Astrocyte (in vitro differentiated cells and primary cell): ENCODE measurements around the gene SZRD1. TPM values are rescaled to one million over a fixed set of nuclear protein-coding genes. Genes with fewer than 3 reads are reported as not detected.

Source experiments
- DNase-seq: peaks from one replicate; pipeline ENCODE4 v3.0.0-alpha.2; 2010; ENCODE audit warnings: low read depth
- FAIRE-seq: peaks from 2 replicates; lab custom pipeline; 2011; peaks lifted over from hg19 to GRCh38; lab: Jason Lieb, UNC
- H2AFZ ChIP-seq: 2 replicates; pipeline ENCODE4 v1.6.0; 2012; ENCODE audit warnings: low read depth, low read length, inconsistent platforms
- H3K27ac ChIP-seq: 2 replicates; pipeline ENCODE4 v1.5.1; 2011; ENCODE audit warnings: low read depth, low read length, inconsistent platforms
- H3K27me3 ChIP-seq: 2 replicates; pipeline ENCODE4 v1.6.0; 2011; ENCODE audit warnings: low read length, inconsistent platforms; ENCODE audit not compliant: insufficient read depth
- H3K36me3 ChIP-seq: 2 replicates; pipeline ENCODE4 v1.5.1; 2011; ENCODE audit warnings: low read length, inconsistent platforms; ENCODE audit not compliant: insufficient read depth
- H3K4me1 ChIP-seq: 2 replicates; pipeline ENCODE4 v1.5.1; 2011; ENCODE audit warnings: low read length, inconsistent platforms; ENCODE audit not compliant: insufficient read depth
- H3K4me2 ChIP-seq: 2 replicates; pipeline ENCODE4 v1.6.0; 2012; ENCODE audit warnings: low read length, inconsistent platforms
- H3K4me3 ChIP-seq: 2 replicates; pipeline ENCODE4 v1.5.1; 2011; ENCODE audit warnings: low read depth, mild to moderate bottlenecking, low read length, inconsistent platforms; ENCODE audit not compliant: insufficient read depth
- H3K79me2 ChIP-seq: 2 replicates; pipeline ENCODE4 v1.6.0; 2012; ENCODE audit warnings: mild to moderate bottlenecking, low read length, inconsistent platforms; ENCODE audit not compliant: insufficient read depth
- H3K9ac ChIP-seq: 2 replicates; pipeline ENCODE4 v1.6.0; 2012; ENCODE audit warnings: mild to moderate bottlenecking, low read length, inconsistent platforms
- H3K9me3 ChIP-seq: 2 replicates; pipeline ENCODE4 v1.5.1; 2012; ENCODE audit warnings: low read depth, mild to moderate bottlenecking, low read length, inconsistent platforms; ENCODE audit not compliant: insufficient read depth
- H4K20me1 ChIP-seq: 2 replicates; pipeline ENCODE4 v1.6.0; 2012; ENCODE audit warnings: low read length, inconsistent platforms; ENCODE audit not compliant: insufficient read depth
- H3K27ac Mint-ChIP-seq: one replicate; pipeline ENCODE4 v1.8.0; 2021; ENCODE audit warnings: mild to moderate bottlenecking, mixed read lengths; ENCODE audit not compliant: unreplicated experiment
- H3K27me3 Mint-ChIP-seq: one replicate; pipeline ENCODE4 v1.8.0; 2021; ENCODE audit warnings: low read depth, mixed read lengths; ENCODE audit not compliant: unreplicated experiment
- H3K36me3 Mint-ChIP-seq: one replicate; pipeline ENCODE4 v1.8.0; 2021; ENCODE audit warnings: low read depth, mixed read lengths; ENCODE audit not compliant: unreplicated experiment
- H3K4me1 Mint-ChIP-seq: one replicate; pipeline ENCODE4 v1.8.0; 2021; ENCODE audit warnings: low read depth, mixed read lengths; ENCODE audit not compliant: unreplicated experiment
- H3K4me3 Mint-ChIP-seq: one replicate; pipeline ENCODE4 v1.8.0; 2021; ENCODE audit warnings: mild to moderate bottlenecking, moderate library complexity, mixed read lengths; ENCODE audit not compliant: unreplicated experiment
- H3K9me3 Mint-ChIP-seq: one replicate; pipeline ENCODE4 v1.8.0; 2021; ENCODE audit warnings: mild to moderate bottlenecking, mixed read lengths; ENCODE audit not compliant: unreplicated experiment
- CTCF ChIP-seq: IDR thresholded peaks from 2 replicates; pipeline ENCODE4 v1.5.1; 2011; ENCODE audit warnings: low read depth, mild to moderate bottlenecking, inconsistent platforms, low read length, moderate library complexity; ENCODE audit not compliant: insufficient read depth
- EZH2 ChIP-seq: IDR thresholded peaks from 2 replicates; pipeline ENCODE4 v1.6.1; 2012; ENCODE audit warnings: mild to moderate bottlenecking, low read length, inconsistent platforms; ENCODE audit not compliant: insufficient read depth
- total RNA-seq: library from RNA; stranded (reverse); gene quantifications from 2 replicates; pipeline ENCODE4 v1.2.1, GENCODE V29; 2021

The SZRD1 gene
- total RNA-seq, 1 donor from 2014 or later, result 165 TPM

- Histone ChIP-seq H3K4me1 (no peaks in the 10 kb centered on the region), H3K79me2 (peaks cover 74% of the 10 kb centered on the region), H3K36me3 (peaks cover 42% of the 10 kb centered on the region), H3K9me3 (no peaks in the 10 kb centered on the region), H3K27ac (no peak overlapping the region), H3K4me2 (no peak overlapping the region), H3K4me3 (no peak overlapping the region), H3K27me3 (no peaks in the 10 kb centered on the region), H3K9ac (no peak overlapping the region), H2AFZ (no peak overlapping the region), H4K20me1 (peaks cover 74% of the 10 kb centered on the region)
- H3K27ac Mint-ChIP-seq, result no peak overlapping the region
- H3K4me1 Mint-ChIP-seq, result peaks cover 4% of the 10 kb centered on the region
- FAIRE-seq (no peak), DNase-seq (no peak)
- no peak overlapping the region for H3K4me3 Mint-ChIP-seq
- no peak for TF ChIP-seq EZH2
- no peak for TF ChIP-seq CTCF
- H3K9me3 Mint-ChIP-seq, result no peaks in the 10 kb centered on the region
- H3K36me3 Mint-ChIP-seq, result peaks cover 25% of the 10 kb centered on the region
- no peaks in the 10 kb centered on the region for H3K27me3 Mint-ChIP-seq
Observed at GRCh38 chr1:16446116-16446515, 79.1 kb downstream of the SZRD1 start.

DNA sequence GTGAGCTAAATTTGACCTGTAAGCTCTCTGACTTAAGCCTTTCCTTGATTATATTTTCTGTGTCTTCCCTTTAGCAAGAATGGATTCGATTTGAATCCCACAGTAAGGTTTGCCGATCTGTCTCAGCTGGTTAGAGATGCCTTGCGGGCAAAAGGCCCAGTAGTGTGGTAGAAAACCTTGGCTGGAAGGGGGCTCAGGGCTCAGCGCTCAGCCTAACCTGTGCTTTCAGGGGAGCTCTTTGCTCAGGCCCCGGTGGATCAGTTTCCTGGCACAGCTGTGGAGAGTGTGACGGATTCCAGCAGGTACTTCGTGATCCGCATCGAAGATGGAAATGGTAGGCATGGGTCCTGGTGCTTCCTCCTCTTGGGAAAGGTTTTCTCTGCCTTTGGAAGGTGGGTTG is 80.6 kb downstream of the SZRD1 start:
- Histone ChIP-seq H3K4me2 (no peak overlapping the region), H3K4me1 (no peaks in the 10 kb centered on the region), H3K9ac (no peak overlapping the region), H3K27me3 (no peaks in the 10 kb centered on the region), H3K79me2 (peaks cover 68% of the 10 kb centered on the region), H3K9me3 (no peaks in the 10 kb centered on the region), H2AFZ (no peak overlapping the region), H3K27ac (no peak overlapping the region), H3K36me3 (peaks cover 50% of the 10 kb centered on the region), H4K20me1 (peaks cover 79% of the 10 kb centered on the region), H3K4me3 (no peak overlapping the region)
- Mint-ChIP-seq H3K9me3 (no peaks in the 10 kb centered on the region), H3K36me3 (peaks cover 34% of the 10 kb centered on the region), H3K27ac (no peak overlapping the region), H3K4me1 (peaks cover 8% of the 10 kb centered on the region), H3K4me3 (no peak overlapping the region), H3K27me3 (no peaks in the 10 kb centered on the region)
- TF ChIP-seq EZH2 (no peak), CTCF (no peak)
- no peak for DNase-seq
- FAIRE-seq, result no peak

Other genes with a start within 250 kb of the SZRD1 start
- gene EPHA2, start 211.2 kb upstream of the SZRD1 start, total RNA-seq, result 117 and 140 TPM in 2 replicates
- 5.7 and 7.4 TPM in 2 replicates for gene ARHGEF19, start 154.6 kb upstream of the SZRD1 start, total RNA-seq
- 8.2 and 8.6 TPM in 2 replicates for gene CPLANE2, start 130.1 kb upstream of the SZRD1 start, total RNA-seq
- 25.6 and 27.9 TPM in 2 replicates for gene FBXO42, start 14.8 kb upstream of the SZRD1 start, total RNA-seq
- not detected in 2 replicates for gene SPATA21, start 70.2 kb downstream of the SZRD1 start, total RNA-seq
- gene NECAP2, start 73.5 kb downstream of the SZRD1 start, total RNA-seq, result 78.2 and 80.9 TPM in 2 replicates
- 1,356 and 1,553 TPM in 2 replicates for gene RNU1-1, start 147.0 kb downstream of the SZRD1 start, total RNA-seq
- 21.6 and 23.1 TPM in 2 replicates for gene NBPF1, start 246.3 kb downstream of the SZRD1 start, total RNA-seq